Activated T-cell treated with anti-CD3 and anti-CD28 coated beads, Interleukin-2, amount 50 U/mL, for 4 hours (primary cell): ENCODE results near the gene PEMT. TPM values are rescaled to one million over a fixed set of nuclear protein-coding genes. Genes with fewer than 3 reads are reported as not detected.

Experiments used
- ATAC-seq, 2 donors: fragments of 200-7000 bp; cut with Tn5 transposase; one replicate each; pipeline ENCODE4 v1.10.0; 2021
- DNase-seq: peaks from one replicate; pipeline ENCODE4 v3.0.0-alpha.2; 2020
- H3K27me3 Mint-ChIP-seq: one replicate; pipeline ENCODE4 v1.8.0; 2021; ENCODE audit warnings: low read depth, mixed read lengths
- H3K36me3 Mint-ChIP-seq: one replicate; pipeline ENCODE4 v1.8.0; 2022; ENCODE audit warnings: mixed read lengths; ENCODE audit not compliant: insufficient read depth
- H3K4me1 Mint-ChIP-seq: one replicate; pipeline ENCODE4 v1.8.0; 2021; ENCODE audit warnings: low read depth, mixed read lengths
- H3K4me3 Mint-ChIP-seq: one replicate; pipeline ENCODE4 v1.8.0; 2021; ENCODE audit warnings: mild to moderate bottlenecking, moderate library complexity, mixed read lengths
- H3K9me3 Mint-ChIP-seq: one replicate; pipeline ENCODE4 v1.8.0; 2021; ENCODE audit warnings: mixed read lengths
- total RNA-seq, 3 donors: library from RNA; stranded (reverse); gene quantifications; one replicate each; pipeline ENCODE4 v1.2.1, GENCODE V29; 2021

Gene PEMT
- total RNA-seq, 3 donors from 2014 or later, result 52.5 to 53.8 (median 53.0) TPM

DNA sequence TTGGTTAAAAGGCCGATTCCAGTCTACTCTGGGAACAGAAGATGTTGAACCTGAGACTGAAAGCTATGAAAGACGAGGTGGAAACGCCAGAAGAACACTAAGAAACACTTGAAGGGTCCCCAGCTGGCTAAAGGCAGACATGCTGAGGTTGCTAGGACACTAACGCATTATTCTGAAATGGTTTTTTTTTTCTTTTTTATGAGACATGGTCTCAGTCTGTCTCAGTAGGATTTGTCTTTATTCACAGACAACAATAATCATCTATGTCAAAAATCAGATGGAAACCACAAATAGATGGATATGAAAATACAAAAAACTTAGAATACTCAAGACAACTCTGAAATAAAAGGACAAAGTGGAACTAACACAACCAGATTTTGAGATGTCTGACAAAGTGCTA lies 60.4 kb downstream of the PEMT start:
- ATAC-seq (no peak), DNase-seq (no peak)
- H3K9me3 Mint-ChIP-seq, result no peaks in the 10 kb centered on the region
- no peak overlapping the region for H3K4me3 Mint-ChIP-seq
- H3K36me3 Mint-ChIP-seq, result no peaks in the 10 kb centered on the region
- H3K27me3 Mint-ChIP-seq, result no peaks in the 10 kb centered on the region
- H3K4me1 Mint-ChIP-seq, result no peaks in the 10 kb centered on the region

DNA sequence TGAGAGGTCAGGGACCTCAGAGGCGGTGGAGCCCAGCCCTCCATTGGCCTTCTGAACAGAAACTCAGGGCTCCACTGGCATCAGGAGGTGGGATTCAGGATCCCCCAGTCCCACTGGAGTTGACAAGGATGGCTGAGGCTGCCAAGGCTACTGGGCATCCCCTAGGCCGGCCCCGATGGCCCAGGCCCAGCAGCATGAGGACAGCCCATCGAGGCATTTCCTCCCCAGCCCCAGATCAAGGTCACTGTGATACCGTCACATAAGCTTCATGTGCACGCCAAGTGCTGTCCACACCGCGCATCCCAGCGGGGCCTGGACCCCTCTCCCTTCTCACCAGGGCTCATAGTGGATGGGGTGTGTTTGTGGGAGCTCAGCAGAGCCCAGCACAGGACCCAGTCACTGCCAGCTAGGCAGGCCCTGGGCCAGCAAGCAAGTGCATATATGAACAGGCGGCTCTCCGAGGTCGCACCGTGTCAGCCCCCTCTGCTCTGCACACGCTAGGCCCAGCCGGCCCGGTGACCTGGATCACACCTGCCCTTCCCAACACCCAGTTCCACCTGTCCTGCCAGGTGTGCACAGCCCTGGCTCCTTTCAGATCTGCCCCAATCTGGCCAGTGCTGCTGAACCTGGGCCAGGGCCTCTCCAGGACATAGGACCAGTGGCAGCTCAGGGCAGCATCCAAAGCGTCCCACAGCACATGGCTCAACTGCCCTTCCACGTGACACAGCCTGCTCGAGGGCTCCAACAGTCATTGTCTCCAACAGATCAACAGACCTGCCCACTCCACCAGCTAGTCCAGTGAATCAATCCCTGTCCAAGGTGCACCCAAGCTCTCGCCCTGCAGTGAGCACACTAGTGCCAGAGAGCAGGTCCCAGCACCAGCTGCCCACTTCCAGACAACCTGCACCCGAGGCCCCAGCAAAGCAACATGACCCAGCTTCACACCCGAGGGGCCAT lies 62.5 kb downstream of the PEMT start:
- Mint-ChIP-seq H3K4me3 (no peak overlapping the region), H3K36me3 (no peaks in the 10 kb centered on the region), H3K27me3 (no peaks in the 10 kb centered on the region), H3K9me3 (no peaks in the 10 kb centered on the region), H3K4me1 (no peaks in the 10 kb centered on the region)
- no peak for DNase-seq
- ATAC-seq, result no peak

DNA sequence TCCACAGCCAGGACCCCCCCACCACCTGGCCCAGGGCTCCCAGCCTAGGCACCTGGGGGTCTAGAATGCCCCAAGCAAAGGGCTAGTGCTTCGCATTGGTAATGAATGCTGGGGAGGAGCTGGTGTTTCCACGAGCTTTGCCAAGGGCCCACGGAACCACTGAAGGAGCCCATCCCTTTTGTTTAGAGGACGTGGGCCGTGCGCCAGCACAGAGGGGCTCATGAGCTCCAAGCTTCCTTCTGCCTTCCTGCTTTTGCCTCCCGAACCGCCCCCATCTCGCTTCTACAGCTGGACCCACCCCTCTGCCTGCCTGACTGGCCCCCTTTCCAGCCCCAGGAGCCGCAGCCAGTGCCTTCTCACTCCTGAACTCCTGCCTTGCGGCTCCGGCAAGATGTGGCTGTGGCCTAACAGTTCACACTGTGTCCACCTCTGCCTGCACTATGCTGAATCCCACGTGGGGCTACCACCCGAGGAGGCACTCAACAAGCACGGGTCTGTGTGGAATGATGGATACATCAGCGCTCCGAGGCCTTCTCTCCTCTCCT lies 63.5 kb downstream of the PEMT start:
- Mint-ChIP-seq H3K36me3 (no peaks in the 10 kb centered on the region), H3K9me3 (no peaks in the 10 kb centered on the region), H3K4me1 (no peaks in the 10 kb centered on the region), H3K27me3 (no peaks in the 10 kb centered on the region), H3K4me3 (no peak overlapping the region)
- DNase-seq (no peak), ATAC-seq (no peak)

DNA sequence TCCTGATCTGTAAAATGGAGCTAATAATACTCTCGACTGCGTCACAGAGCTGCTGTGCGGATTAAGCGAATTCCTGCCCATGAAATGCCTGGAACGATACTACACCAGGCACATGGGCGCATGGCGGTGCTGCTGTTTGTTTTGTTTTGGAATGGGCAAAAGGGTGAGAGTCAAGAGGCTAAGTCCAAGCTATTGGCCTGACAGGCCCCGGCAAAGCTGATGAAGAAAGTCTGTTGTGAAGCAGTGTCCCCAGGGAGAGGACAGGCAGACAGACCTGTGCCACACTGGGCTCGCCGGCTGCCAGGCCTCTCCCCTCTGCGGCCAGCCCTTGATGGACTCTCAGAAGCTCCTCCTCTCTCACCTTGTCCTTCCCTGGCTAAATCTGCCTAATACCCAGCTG lies 64.0 kb downstream of the PEMT start:
- Mint-ChIP-seq H3K36me3 (no peaks in the 10 kb centered on the region), H3K9me3 (no peaks in the 10 kb centered on the region), H3K4me3 (no peak overlapping the region), H3K27me3 (no peaks in the 10 kb centered on the region), H3K4me1 (no peaks in the 10 kb centered on the region)
- ATAC-seq (no peak), DNase-seq (no peak)

DNA sequence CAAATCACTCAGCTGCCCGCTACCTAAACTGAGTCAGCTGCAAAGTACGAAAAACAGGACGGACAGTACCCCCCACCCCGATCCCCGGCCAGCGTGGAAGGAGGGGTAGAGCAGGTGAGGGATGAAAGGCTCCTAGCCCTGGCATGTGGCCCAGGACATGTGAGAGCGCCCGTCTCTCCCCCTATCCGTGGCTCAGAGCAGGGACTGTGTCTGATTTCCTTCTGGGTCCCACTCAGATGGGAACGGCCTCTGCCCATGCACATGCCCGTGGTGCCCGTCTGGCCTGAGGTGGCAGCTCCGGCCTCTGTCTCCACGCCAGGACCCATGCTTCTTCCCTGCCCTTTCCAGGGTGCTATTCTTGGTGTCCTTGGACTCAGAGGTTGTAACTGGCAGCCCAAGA lies 65.1 kb downstream of the PEMT start:
- Mint-ChIP-seq H3K36me3 (no peaks in the 10 kb centered on the region), H3K4me1 (no peaks in the 10 kb centered on the region), H3K27me3 (no peaks in the 10 kb centered on the region), H3K9me3 (no peaks in the 10 kb centered on the region), H3K4me3 (no peak overlapping the region)
- DNase-seq (no peak), ATAC-seq (no peak)

DNA sequence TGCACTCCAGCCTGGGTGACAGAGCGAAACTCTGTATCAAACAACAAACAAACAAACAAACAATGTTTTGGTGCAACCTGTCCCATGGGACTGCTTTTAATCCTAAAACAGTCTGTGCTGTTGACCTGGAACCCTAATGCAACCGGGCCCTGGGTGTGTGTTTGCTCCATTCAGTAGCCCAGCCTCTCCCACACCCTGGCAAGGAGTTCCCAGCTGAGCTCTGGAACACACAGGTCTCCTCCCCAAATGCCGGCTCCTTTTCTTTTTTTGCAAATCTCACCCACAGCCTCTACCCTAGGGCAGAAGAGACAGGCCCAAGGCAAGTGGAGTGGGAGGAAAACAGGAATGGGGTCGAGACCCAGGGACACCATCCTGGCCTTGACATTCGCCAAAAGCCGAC lies 65.6 kb downstream of the PEMT start:
- Mint-ChIP-seq H3K27me3 (no peaks in the 10 kb centered on the region), H3K9me3 (no peaks in the 10 kb centered on the region), H3K4me3 (no peak overlapping the region), H3K36me3 (no peaks in the 10 kb centered on the region), H3K4me1 (no peaks in the 10 kb centered on the region)
- no peak for ATAC-seq
- DNase-seq, result no peak

DNA sequence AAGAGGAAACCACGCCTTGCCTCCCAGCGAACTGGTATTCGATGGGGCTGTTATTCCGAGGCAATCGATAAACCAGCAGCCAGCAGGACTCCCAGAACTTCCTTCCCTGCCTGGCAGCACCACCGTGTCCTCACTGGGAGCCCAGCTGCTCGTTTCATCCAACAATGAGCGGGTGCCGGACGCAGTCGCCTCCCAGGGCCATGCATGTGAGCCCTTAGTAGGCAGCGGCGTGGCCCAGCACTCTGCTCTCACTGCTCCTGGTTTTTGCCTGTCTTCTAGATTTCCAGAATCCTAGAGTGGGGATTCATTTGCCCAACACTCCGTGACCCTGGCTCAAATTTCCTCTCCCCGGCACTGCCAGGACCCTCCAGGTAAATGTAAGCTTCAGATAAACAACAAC lies 66.2 kb downstream of the PEMT start:
- Mint-ChIP-seq H3K4me1 (no peaks in the 10 kb centered on the region), H3K27me3 (no peaks in the 10 kb centered on the region), H3K4me3 (no peak overlapping the region), H3K36me3 (no peaks in the 10 kb centered on the region), H3K9me3 (no peaks in the 10 kb centered on the region)
- ATAC-seq (no peak), DNase-seq (no peak)

DNA sequence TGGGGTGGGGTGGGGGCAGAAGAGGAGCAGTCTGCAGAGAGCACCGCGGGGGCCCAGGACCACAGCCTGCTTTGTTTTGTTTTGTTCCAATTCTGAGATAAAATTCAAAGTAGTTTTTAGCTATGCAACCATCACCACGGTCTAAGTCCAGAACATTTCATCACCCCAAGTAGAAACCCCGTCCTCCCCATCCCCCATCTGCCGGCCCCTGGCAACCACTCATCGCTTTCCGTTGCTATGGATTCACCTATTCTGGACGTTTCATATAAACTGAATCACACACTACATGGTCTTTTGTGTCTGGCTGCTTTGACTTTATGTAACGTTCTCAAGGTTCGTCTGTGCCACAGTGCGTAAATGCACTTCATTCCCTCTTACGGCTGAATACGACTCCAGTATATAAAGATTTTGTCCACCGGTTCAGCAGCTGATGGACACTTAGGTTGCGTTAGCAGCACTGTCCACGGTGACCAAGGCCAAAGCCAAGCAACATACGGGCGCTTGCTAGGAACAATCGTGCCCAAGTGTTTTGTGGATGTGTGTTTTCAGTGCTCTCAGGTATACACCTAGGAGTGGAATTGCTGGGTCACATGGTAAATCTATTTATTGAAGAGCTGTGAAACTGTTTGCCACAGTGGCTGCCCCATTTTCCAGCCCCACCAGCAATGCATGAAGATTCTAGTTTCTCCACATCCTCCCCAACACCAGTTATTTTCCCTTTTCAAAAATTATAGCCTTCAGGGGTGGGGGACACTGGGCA lies 67.6 kb downstream of the PEMT start:
- Mint-ChIP-seq H3K9me3 (no peaks in the 10 kb centered on the region), H3K36me3 (no peaks in the 10 kb centered on the region), H3K4me1 (no peaks in the 10 kb centered on the region), H3K4me3 (no peak overlapping the region), H3K27me3 (no peaks in the 10 kb centered on the region)
- DNase-seq (no peak), ATAC-seq (no peak)

DNA sequence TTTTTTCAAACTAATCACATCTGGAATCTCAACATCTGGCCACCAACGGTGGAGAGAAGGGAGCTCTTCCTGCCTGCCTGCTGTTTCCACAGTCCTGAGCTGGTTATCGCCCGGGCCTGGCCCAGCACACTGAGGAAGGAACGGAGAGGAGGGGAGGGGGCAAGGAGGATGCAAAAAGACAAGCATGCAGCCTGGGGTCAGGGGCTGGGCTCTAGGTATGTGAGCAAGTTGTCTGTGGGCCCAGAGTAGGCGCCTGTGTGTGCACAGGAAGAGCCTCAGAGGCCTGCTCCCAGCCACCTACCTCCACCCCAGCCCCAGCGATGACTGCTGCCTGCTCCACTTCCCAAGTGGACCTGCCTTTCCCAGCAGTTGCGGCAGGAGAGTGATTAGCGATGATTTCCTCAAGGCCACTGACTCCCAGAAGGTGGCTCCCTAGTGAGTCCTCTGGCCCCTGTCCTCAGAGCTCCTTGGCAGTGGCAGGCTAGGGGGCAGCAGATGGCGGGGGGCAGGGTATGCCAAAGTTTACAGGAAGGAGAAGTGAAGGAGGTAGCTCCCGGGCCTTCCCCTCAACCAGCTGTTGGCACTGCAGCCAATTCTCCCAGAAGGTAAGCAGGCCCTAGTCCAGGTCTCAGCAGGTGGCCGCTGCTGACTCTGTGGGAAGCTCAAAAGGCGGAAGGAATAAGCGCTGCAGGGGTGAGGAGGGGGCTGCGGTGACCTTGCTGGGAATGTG lies 68.3 kb downstream of the PEMT start:
- Mint-ChIP-seq H3K9me3 (no peaks in the 10 kb centered on the region), H3K36me3 (no peaks in the 10 kb centered on the region), H3K4me3 (no peak overlapping the region), H3K4me1 (no peaks in the 10 kb centered on the region), H3K27me3 (no peaks in the 10 kb centered on the region)
- DNase-seq (no peak), ATAC-seq (no peak)

DNA sequence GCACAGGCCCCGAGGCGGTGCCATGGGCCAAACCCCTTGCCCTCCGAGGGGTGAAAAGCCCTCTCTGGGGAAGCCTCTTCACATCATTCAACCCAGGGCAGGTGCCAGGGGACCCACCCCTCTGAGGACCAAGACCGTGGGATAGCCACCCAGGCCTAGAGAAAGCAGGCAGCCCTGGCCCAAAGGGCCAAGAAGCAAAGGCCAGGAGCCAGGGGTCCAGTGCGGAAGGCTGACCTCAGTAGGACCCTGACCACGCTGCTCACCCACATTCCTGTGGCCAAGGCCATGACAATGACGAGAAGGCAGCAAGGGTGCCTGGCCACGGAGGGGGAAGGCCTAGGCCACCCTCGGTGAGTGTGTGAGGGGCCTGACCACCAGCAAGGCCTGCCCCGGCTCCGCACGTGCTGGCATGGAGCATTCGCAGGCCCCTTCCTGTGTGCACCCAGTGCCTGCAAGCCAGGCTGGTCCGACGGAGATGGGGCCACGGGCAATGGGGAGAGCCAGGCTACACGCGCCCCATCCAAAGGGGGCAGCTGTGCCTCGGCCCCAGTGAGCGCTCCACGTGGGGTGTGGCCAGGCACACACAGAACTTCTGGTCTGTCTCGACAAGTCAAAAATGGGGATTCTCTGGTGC lies 70.8 kb downstream of the PEMT start:
- H3K36me3 Mint-ChIP-seq, result no peaks in the 10 kb centered on the region
- DNase-seq, result no peak
- H3K27me3 Mint-ChIP-seq, result no peaks in the 10 kb centered on the region
- H3K4me3 Mint-ChIP-seq, result no peak overlapping the region
- no peaks in the 10 kb centered on the region for H3K4me1 Mint-ChIP-seq
- no peaks in the 10 kb centered on the region for H3K9me3 Mint-ChIP-seq
- ATAC-seq, result no peak

DNA sequence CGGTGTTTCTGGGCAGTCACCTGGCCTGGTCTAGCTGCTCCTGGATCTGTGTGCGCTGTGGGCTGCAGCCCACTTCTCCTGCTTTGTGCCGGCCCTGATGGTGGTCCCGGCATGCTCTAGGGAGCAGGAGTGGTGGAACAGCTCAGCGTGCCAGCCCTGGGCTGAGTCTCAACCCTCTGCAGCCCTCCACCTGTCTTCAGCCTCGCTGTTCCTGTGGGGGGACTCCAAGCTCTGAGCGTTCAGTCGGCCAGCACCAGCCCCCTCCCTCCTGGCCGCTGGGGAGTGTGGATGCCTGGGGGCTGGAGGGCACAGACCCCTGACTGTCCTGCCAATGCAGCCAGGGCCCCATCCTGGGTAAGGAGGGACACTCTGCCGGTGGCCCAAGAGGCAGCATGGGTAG lies 71.6 kb downstream of the PEMT start:
- H3K4me3 Mint-ChIP-seq, result no peak overlapping the region
- DNase-seq (no peak), ATAC-seq (no peak)
- H3K27me3 Mint-ChIP-seq, result no peaks in the 10 kb centered on the region
- no peaks in the 10 kb centered on the region for H3K4me1 Mint-ChIP-seq
- no peaks in the 10 kb centered on the region for H3K36me3 Mint-ChIP-seq
- no peaks in the 10 kb centered on the region for H3K9me3 Mint-ChIP-seq

DNA sequence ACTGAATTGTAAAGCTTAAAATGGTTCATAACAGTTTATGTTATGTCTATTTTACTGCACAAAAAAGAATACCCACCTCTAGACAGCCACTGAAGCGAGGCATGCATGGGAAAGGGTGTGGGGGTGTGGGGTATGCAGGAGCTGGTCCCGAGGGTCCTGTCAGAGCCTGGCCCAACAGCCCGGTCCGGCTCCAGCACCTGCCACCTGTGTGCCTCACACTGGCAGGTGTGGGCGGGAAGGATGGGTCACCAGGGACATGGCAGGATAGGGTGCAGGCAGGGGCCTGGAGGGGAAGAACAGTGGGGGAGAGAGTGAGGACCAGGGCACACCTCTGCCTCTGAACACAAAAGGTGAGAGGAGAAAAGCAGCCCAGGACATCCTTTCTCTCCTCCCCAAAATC lies 72.6 kb downstream of the PEMT start:
- ATAC-seq, result no peak
- Mint-ChIP-seq H3K4me1 (no peaks in the 10 kb centered on the region), H3K36me3 (no peaks in the 10 kb centered on the region)

DNA sequence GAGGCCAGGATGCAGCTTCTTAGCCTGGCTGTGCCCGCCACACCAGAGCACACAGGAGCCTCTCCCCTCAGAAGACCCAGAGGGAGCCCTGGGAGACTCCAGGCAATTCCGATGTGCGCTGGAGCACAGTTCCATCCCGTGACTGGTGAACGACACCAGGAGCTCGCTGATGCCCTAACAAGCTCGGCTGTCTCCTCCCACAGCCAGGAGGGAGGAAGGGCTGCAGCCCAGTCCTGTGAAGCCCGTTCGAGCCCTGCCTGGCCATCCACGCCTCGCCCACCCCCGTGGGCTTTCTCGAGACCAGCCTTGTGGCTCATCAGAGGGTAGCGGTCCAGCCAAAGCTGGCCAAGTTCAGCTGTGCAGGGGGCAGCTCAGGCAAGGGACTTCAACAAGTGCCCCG lies 73.5 kb downstream of the PEMT start:
- Mint-ChIP-seq H3K9me3 (no peaks in the 10 kb centered on the region), H3K4me3 (no peak overlapping the region), H3K4me1 (no peaks in the 10 kb centered on the region), H3K27me3 (no peaks in the 10 kb centered on the region), H3K36me3 (no peaks in the 10 kb centered on the region)
- ATAC-seq (no peak), DNase-seq (no peak)

More for the DNA sequence above, 72.6 kb downstream of the PEMT start:
- no peak for DNase-seq
- H3K4me3 Mint-ChIP-seq, result no peak overlapping the region
- no peaks in the 10 kb centered on the region for H3K9me3 Mint-ChIP-seq
- no peaks in the 10 kb centered on the region for H3K27me3 Mint-ChIP-seq
